Testis (tissue), 3 donors: ENCODE measurements around the gene KATNB1. TPM values are rescaled to one million over a fixed set of nuclear protein-coding genes. Genes with fewer than 3 reads are reported as not detected.

Experiments
- DNase-seq: peaks from one replicate; pipeline ENCODE4 v3.0.0-alpha.2; 2019
- H3K27ac ChIP-seq, 2 donors: fragments of 200-600 bp; sonication (generic); one replicate each; pipeline ENCODE4 v1.5.1; 2019
- H3K27me3 ChIP-seq: fragments of 200-600 bp; sonication (generic); one replicate; pipeline ENCODE4 v1.5.1; 2019
- H3K36me3 ChIP-seq: fragments of 200-600 bp; sonication (generic); one replicate; pipeline ENCODE4 v1.5.1; 2017; ENCODE audit warnings: low read depth; ENCODE audit errors: missing control alignments
- H3K4me1 ChIP-seq: fragments of 200-600 bp; sonication (generic); one replicate; pipeline ENCODE4 v1.5.1; 2019
- H3K4me3 ChIP-seq, 2 donors: fragments of 200-600 bp; sonication (generic); one replicate each; pipeline ENCODE4 v1.5.1; 2017 to 2019
- H3K9me3 ChIP-seq: fragments of 200-600 bp; sonication (generic); one replicate; pipeline ENCODE4 v1.5.1; 2017
- CTCF ChIP-seq, 3 experiments: fragments of 450-650 bp in 2 of 3; fragments of 200-600 bp in 1 of 3; sonication (generic) in 1 of 3; IDR thresholded peaks; one replicate each; pipeline ENCODE4 v1.5.1; 2016 to 2019; ENCODE audit warnings: antibody characterized with exemption in 3 of 3, mild to moderate bottlenecking in 2 of 3, moderate library complexity in 1 of 3
- POLR2A ChIP-seq: fragments of 450-650 bp; IDR thresholded peaks from one replicate; pipeline ENCODE4 v1.6.1; 2017; ENCODE audit warnings: antibody characterized with exemption, mild to moderate bottlenecking, moderate library complexity
- WGBS, 2 donors: methylation state at CpG; one replicate each; pipeline ENCODE4 v1.1.5; 2018; 5-methylcytosine and 5-hydroxymethylcytosine counted together
- intact Hi-C: fragments of 100-400 bp; cut with DNase I; formaldehyde crosslinking; loops from one replicate; pipeline ENCODE4 v1.15.1; 2023; ENCODE audit warnings: low total_unique reads
- polyA plus RNA-seq: library from polyadenylated mRNA; stranded (reverse); fragments of 350-450 nt; fragmentation: Illumina TruSeq; extraction: RNeasy Lipid Tissue Mini Kit (QIAGEN cat#74804); gene quantifications from one replicate; pipeline ENCODE4 v1.2.3, GENCODE V29; 2014; ENCODE audit warnings: low read depth, low replicate concordance; ENCODE audit not compliant: insufficient read depth
- total RNA-seq, 2 donors: library from RNA; depleted of rRNA; stranded (reverse); fragments of >200 nt; gene quantifications; one replicate each; pipeline ENCODE4 v1.2.3, GENCODE V29; 2016

The KATNB1 gene
- total and polyA plus RNA-seq, 3 donors from 2014 or later, result 52.7 to 105 (median 53.5) TPM

GRCh38 chr16:57764006-57764340, 28.4 kb downstream of the KATNB1 start:
- Histone ChIP-seq H3K27me3 (no peaks in the 10 kb centered on the region), H3K27ac (no peak overlapping the region), H3K4me3 (no peak overlapping the region), H3K36me3 (no peaks in the 10 kb centered on the region), H3K9me3 (no peaks in the 10 kb centered on the region), H3K4me1 (no peaks in the 10 kb centered on the region)
- intact Hi-C loops, result loop anchor here (5.0 kb wide), 1 partner anchor 98 kb away; no protein-coding TSS in a partner anchor
- WGBS, 2 donors, result 96% methylated on average over 9 of the region's 9 CpGs; no CpG with 5 or more reads in 1 of the 2 donors
- no peak for TF ChIP-seq POLR2A
- TF ChIP-seq CTCF (IDR thresholded peaks at IDR 0.05), result no peak
- DNase-seq, result no peak

DNA sequence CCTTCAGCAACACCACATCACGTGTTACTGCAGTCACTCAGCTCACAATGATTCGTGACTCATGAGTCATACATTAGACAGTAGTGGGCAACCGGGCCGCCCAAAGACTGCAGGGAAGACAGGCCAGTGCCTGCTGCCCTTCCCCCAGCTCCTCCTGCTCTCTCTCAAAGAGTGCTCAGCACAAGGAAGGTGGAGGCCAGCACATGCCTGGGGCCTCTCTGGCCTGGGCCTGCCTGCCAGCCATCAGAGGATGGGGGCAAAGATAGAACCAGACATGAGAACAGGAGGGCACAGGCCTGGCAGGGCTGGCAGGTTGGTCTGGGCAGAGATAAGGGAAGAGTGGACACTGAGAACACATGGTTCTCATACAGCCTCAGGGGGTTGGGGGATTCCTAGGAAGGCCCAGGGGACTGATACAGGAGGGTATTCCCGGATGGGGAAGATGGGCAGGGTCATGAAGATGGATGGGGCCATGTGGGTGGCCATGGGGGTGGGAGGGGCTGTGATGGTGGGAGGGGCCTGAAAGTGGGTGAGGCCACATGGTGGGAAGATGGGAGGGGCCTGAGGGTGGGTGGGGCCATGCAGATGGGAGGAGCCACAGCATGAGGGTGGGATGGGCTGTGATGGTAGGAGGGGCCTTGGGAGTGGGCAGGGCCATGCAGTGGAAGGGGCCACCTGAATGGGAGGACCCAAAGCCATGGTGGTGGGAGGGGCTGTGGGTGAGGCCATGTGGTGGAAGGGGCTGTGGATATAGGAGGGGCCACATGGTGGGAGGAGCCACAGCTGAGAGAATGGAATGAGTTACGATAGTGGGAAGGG, 29.0 kb downstream of the KATNB1 start:
- 77 to 80% methylated on average over 6 of the region's 6 CpGs for WGBS, 2 donors
- no peaks in the 10 kb centered on the region for H3K36me3 ChIP-seq
- peak; percentile 46 for DNase-seq
- TF ChIP-seq CTCF (IDR thresholded peaks at IDR 0.05) (no peak), POLR2A (no peak)
- intact Hi-C loops, result loop anchor here (5.0 kb wide), 1 partner anchor 98 kb away; no protein-coding TSS in a partner anchor
- H3K9me3 ChIP-seq, result no peaks in the 10 kb centered on the region
- H3K27me3 ChIP-seq, result no peaks in the 10 kb centered on the region
- no peak overlapping the region for H3K4me3 ChIP-seq
- H3K4me1 ChIP-seq, result no peaks in the 10 kb centered on the region
- no peak overlapping the region for H3K27ac ChIP-seq

- no peak for DNase-seq
- Histone ChIP-seq H3K27ac (no peak overlapping the region), H3K4me3 (no peak overlapping the region), H3K9me3 (no peaks in the 10 kb centered on the region), H3K4me1 (no peaks in the 10 kb centered on the region), H3K36me3 (no peaks in the 10 kb centered on the region), H3K27me3 (no peaks in the 10 kb centered on the region)
- 79 to 91% methylated on average over 14 to 17 of the region's 17 CpGs for WGBS, 2 donors
- intact Hi-C loops, result no loop called here
- TF ChIP-seq POLR2A (no peak), CTCF (IDR thresholded peaks at IDR 0.05) (no peak)
Observed at GRCh38 chr16:57765160-57765728, 29.7 kb downstream of the KATNB1 start.

- Histone ChIP-seq H3K9me3 (no peaks in the 10 kb centered on the region), H3K36me3 (no peaks in the 10 kb centered on the region), H3K27me3 (no peaks in the 10 kb centered on the region), H3K4me3 (no peak overlapping the region), H3K4me1 (no peaks in the 10 kb centered on the region), H3K27ac (no peak overlapping the region)
- 95 to 98% methylated on average over 13 to 15 of the region's 15 CpGs for WGBS, 2 donors
- TF ChIP-seq POLR2A (no peak), CTCF (IDR thresholded peaks at IDR 0.05) (no peak)
- DNase-seq, result no peak
- intact Hi-C loops, result no loop called here
Observed at GRCh38 chr16:57766714-57767348, 31.3 kb downstream of the KATNB1 start.
